ENCODE results near the gene PGA3. TPM values are rescaled to one million over a fixed set of nuclear protein-coding genes. Genes with fewer than 3 reads are reported as not detected.

PGA3 gene
- total and polyA plus RNA-seq, 2 of the 8 experiments (the other 6 are each of a cell fraction or from before 2014, with no cell fraction given) = not detected

DNA sequence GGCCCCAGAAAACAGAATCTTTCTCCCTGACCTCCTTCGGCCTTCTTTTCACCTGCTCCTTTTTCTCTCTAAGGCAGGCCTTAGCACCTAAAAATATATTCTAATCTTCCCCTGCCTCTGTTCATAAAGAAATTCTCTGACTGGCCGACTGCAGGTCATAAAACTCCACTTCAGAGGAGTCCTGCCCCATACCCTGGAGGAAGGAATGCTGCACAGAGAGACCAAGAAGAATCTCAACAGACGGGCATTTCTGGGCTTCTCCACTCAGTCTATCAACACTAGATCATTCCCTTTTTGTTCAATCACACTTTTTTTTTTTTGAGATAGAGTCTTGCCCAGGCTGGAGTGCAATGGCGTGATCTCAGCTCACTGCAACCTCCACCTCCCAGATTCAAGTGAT is 19.7 kb upstream of the PGA3 start:
- no peak for FAIRE-seq
- H3K18ac ChIP-seq (ENCODE audit: extremely low read depth, low read length) = no peak overlapping the region
- no peak overlapping the region for H3K27ac ChIP-seq (ENCODE audit: low read depth, low read length)
- no peaks in the 10 kb centered on the region for H3K79me2 ChIP-seq (ENCODE audit: control insufficient read depth in 1 of 2, insufficient read depth in 2 of 2, low read length in 2 of 2)
- H2BK15ac ChIP-seq (ENCODE audit: low read length) = no peak overlapping the region
- no peak overlapping the region for H3K56ac ChIP-seq (replicated peaks; ENCODE audit: insufficient read length, low read depth, low read length)
- H3K9me3 ChIP-seq (ENCODE audit: insufficient read depth in 2 of 2, low read depth in 1 of 2, low read length in 1 of 2) = no peaks in the 10 kb centered on the region
- H4K8ac ChIP-seq (ENCODE audit: extremely low read depth, insufficient read depth, low read length) = no peak overlapping the region
- no peak for TF ChIP-seq TBP (IDR thresholded peaks at IDR 0.05; ENCODE audit: low read depth, low read length)
- TF ChIP-seq TCF12 (IDR thresholded peaks at IDR 0.05; ENCODE audit: low read depth, low read length) = no peak
- TF ChIP-seq, protein P1, sequence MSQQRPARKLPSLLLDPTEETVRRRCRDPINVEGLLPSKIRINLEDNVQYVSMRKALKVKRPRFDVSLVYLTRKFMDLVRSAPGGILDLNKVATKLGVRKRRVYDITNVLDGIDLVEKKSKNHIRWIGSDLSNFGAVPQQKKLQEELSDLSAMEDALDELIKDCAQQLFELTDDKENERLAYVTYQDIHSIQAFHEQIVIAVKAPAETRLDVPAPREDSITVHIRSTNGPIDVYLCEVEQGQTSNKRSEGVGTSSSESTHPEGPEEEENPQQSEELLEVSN (IDR thresholded peaks at IDR 0.05) = no peak
- TF ChIP-seq SIRT6 (IDR thresholded peaks at IDR 0.05; ENCODE audit: low read length) = no peak
- no peak for TF ChIP-seq CHD2 (IDR thresholded peaks at IDR 0.05; ENCODE audit: low read length)
- TF ChIP-seq POLR2AphosphoS5 (IDR thresholded peaks at IDR 0.05; ENCODE audit: low read depth, low read length) = no peak
- TF ChIP-seq, protein P2, sequence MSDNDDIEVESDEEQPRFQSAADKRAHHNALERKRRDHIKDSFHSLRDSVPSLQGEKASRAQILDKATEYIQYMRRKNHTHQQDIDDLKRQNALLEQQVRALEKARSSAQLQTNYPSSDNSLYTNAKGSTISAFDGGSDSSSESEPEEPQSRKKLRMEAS (IDR thresholded peaks at IDR 0.05) = no peak
- no peak overlapping the region for H3K4me3 ChIP-seq (ENCODE audit: extremely low read depth in 1 of 4, insufficient read depth in 2 of 4, low read depth in 3 of 4, low read length in 4 of 4)
- H3K27me3 ChIP-seq (replicated peaks in 1 of 4; ENCODE audit: control insufficient read depth in 3 of 4, extremely low read depth in 1 of 4, insufficient read depth in 3 of 4, low read length in 3 of 4) = no peaks in the 10 kb centered on the region
- H4K91ac ChIP-seq (replicated peaks; ENCODE audit: insufficient read length, low read length) = no peak overlapping the region
- WGBS, 2 experiments (ENCODE audit: extremely low coverage in 1 of 2, insufficient coverage in 1 of 2, insufficient read length in 1 of 2, insufficient replicate concordance in 2 of 2, low coverage in 1 of 2, low lambda C conversion rate in 2 of 2, missing lambda C conversion rate in 1 of 2) = 80% methylated on average over 4 of the region's 4 CpGs; no CpG with 5 or more reads in 1 of the 2 experiments
- no peak overlapping the region for H2AK5ac ChIP-seq (ENCODE audit: low read depth, low read length)
- H3K23ac ChIP-seq (ENCODE audit: insufficient read length) = no peak overlapping the region
- H3K4me2 ChIP-seq (ENCODE audit: insufficient read depth in 1 of 2, low read depth in 2 of 2, low read length in 2 of 2) = no peak overlapping the region
- no peak overlapping the region for H3K14ac ChIP-seq (ENCODE audit: insufficient read length)
- no peak overlapping the region for H3K9ac ChIP-seq (replicated peaks in 1 of 4; ENCODE audit: extremely low read depth in 1 of 4, low read depth in 3 of 4, low read length in 3 of 4)
- no peak overlapping the region for H2BK5ac ChIP-seq (ENCODE audit: low read depth, low read length)
- H2BK20ac ChIP-seq (ENCODE audit: low read length) = no peak overlapping the region
- no peak overlapping the region for H2BK12ac ChIP-seq (ENCODE audit: low read depth, low read length)
- ChIA-PET POLR2A (ENCODE audit: partially characterized antibody) (no interaction called here), CTCF (ENCODE audit: partially characterized antibody) (interaction anchor here (1.5 to 1.6 kb wide), 2 partner anchors 13 to 14 kb away, joined by 4 to 5 read pairs; no protein-coding TSS in a partner anchor)
- no peak overlapping the region for H3K4ac ChIP-seq (replicated peaks; ENCODE audit: insufficient read length, low read depth, low read length)
- DNase-seq (ENCODE audit: low read depth in 1 of 2, low spot score in 2 of 2) = no peak
- no peak overlapping the region for H2BK120ac ChIP-seq (replicated peaks; ENCODE audit: low read depth, low read length)
- H3K79me1 ChIP-seq (ENCODE audit: low read depth, low read length) = no peaks in the 10 kb centered on the region
- no peak overlapping the region for H2AFZ ChIP-seq (ENCODE audit: low read length)
- H4K5ac ChIP-seq (ENCODE audit: insufficient read length, low read depth, low read length) = no peak overlapping the region
- H3K4me1 ChIP-seq (replicated peaks in 1 of 4; ENCODE audit: control insufficient read depth in 3 of 4, insufficient read depth in 4 of 4, low read length in 3 of 4) = no peaks in the 10 kb centered on the region
- no peaks in the 10 kb centered on the region for H3K36me3 ChIP-seq (ENCODE audit: control insufficient read depth in 2 of 4, insufficient read depth in 4 of 4, low read length in 3 of 4)
- H4K20me1 ChIP-seq (replicated peaks in 1 of 2; ENCODE audit: control insufficient read depth in 1 of 2, insufficient read depth in 2 of 2, low read length in 2 of 2) = no peaks in the 10 kb centered on the region
- no peaks in the 10 kb centered on the region for H3K23me2 ChIP-seq (ENCODE audit: low read depth, low read length)

Data from H1 (cell line).